Kidney (tissue), 14 donors: ENCODE results near the gene PID1. TPM values are rescaled to one million over a fixed set of nuclear protein-coding genes. Genes with fewer than 3 reads are reported as not detected.

Experiments used
- DNase-seq, 5 donors: peaks; one replicate each; pipeline ENCODE4 v3.0.0-alpha.2; 2013 to 2020
- FAIRE-seq: peaks from 2 replicates; lab custom pipeline; 2012; peaks lifted over from hg19 to GRCh38; lab: Jason Lieb, UNC
- H3K27ac ChIP-seq, 2 donors: one replicate each; pipeline ENCODE4 v1.7.0; 2013; ENCODE audit warnings: low read depth in 2 of 2, low read length in 2 of 2, inconsistent platforms in 1 of 2
- H3K27me3 ChIP-seq: one replicate; pipeline ENCODE4 v1.7.1; 2013; ENCODE audit warnings: low read length, inconsistent platforms; ENCODE audit not compliant: control insufficient read depth, insufficient read depth
- H3K36me3 ChIP-seq, 3 donors: one replicate each; pipeline versions ENCODE4 v1.7.0 to v1.7.1; 2013; ENCODE audit warnings: low read length in 3 of 3, control low read depth in 1 of 3, inconsistent platforms in 1 of 3; ENCODE audit not compliant: insufficient read depth in 3 of 3, control insufficient read depth in 2 of 3
- H3K4me1 ChIP-seq, 3 donors: one replicate each; pipeline versions ENCODE4 v1.7.0 to v1.7.1; 2013; ENCODE audit warnings: low read length in 3 of 3, inconsistent platforms in 1 of 3, low read depth in 1 of 3; ENCODE audit not compliant: control insufficient read depth in 2 of 3, insufficient read depth in 2 of 3
- H3K4me3 ChIP-seq, 3 donors: one replicate each; pipeline versions ENCODE4 v1.7.0 to v1.8.1; 2013; ENCODE audit warnings: low read length in 3 of 3, control low read depth in 1 of 3, inconsistent platforms in 1 of 3
- H3K9ac ChIP-seq, 3 donors: one replicate each; pipeline versions ENCODE4 v1.7.0 to v1.7.1; 2013; ENCODE audit warnings: low read length in 3 of 3, control low read depth in 1 of 3, inconsistent platforms in 1 of 3
- H3K9me3 ChIP-seq, 3 donors: one replicate each; pipeline versions ENCODE4 v1.7.0 to v1.7.1; 2013; ENCODE audit warnings: low read length in 3 of 3, control low read depth in 1 of 3, inconsistent platforms in 1 of 3; ENCODE audit not compliant: control insufficient read depth in 2 of 3, insufficient read depth in 1 of 3
- intact Hi-C: fragments of 100-400 bp; cut with DNase I; formaldehyde crosslinking; loops from one replicate; pipeline ENCODE4 v1.11.1; 2022
- polyA plus RNA-seq: library from polyadenylated mRNA; stranded (reverse); fragments of 350-450 nt; fragmentation: Illumina TruSeq; extraction: RNeasy Lipid Tissue Mini Kit (QIAGEN cat#74804); gene quantifications from one replicate; pipeline ENCODE4 v1.2.3, GENCODE V29; 2014; ENCODE audit warnings: low read depth, low replicate concordance; ENCODE audit not compliant: insufficient read depth
- total RNA-seq: library from RNA; stranded (reverse); fragmentation: NEBNext Ultra II Directional; extraction: Animal tissue kit (Norgen Biotek cat#: 25700); gene quantifications from one replicate; pipeline ENCODE4 v1.2.1, GENCODE V29; 2021
- TF ChIP-seq, protein P1 (sequence below): IDR thresholded peaks from 3 replicates; pipeline ENCODE4 v1.5.1; 2012; ENCODE audit warnings: mild to moderate bottlenecking, moderate library complexity, borderline replicate concordance; ENCODE audit not compliant: insufficient read depth; ENCODE audit errors: extremely low read depth
- donor health status: control.
- donor health status: control.
- donor health status: control.
- donor health status: control.
- donor health status: control.
- donor health status: DM: yes; HTN: yes; CAD: no.
- donor health status: Normal renal cell carcinoma (clear cell type).

The PID1 gene
- total and polyA plus RNA-seq, 2 donors from 2014 or later: 2.1 to 9.4 TPM

GRCh38 chr2:229160984-229161383 is 110.1 kb downstream of the PID1 start:
- no peaks in the 10 kb centered on the region for H3K27me3 ChIP-seq
- H3K4me3 ChIP-seq: no peak overlapping the region
- no peak overlapping the region for H3K9ac ChIP-seq
- no peak overlapping the region for H3K27ac ChIP-seq
- no peaks in the 10 kb centered on the region for H3K4me1 ChIP-seq
- no peaks in the 10 kb centered on the region for H3K36me3 ChIP-seq
- no peaks in the 10 kb centered on the region for H3K9me3 ChIP-seq
- no peak for FAIRE-seq
- intact Hi-C loops: no loop called here
- TF ChIP-seq, protein P1, sequence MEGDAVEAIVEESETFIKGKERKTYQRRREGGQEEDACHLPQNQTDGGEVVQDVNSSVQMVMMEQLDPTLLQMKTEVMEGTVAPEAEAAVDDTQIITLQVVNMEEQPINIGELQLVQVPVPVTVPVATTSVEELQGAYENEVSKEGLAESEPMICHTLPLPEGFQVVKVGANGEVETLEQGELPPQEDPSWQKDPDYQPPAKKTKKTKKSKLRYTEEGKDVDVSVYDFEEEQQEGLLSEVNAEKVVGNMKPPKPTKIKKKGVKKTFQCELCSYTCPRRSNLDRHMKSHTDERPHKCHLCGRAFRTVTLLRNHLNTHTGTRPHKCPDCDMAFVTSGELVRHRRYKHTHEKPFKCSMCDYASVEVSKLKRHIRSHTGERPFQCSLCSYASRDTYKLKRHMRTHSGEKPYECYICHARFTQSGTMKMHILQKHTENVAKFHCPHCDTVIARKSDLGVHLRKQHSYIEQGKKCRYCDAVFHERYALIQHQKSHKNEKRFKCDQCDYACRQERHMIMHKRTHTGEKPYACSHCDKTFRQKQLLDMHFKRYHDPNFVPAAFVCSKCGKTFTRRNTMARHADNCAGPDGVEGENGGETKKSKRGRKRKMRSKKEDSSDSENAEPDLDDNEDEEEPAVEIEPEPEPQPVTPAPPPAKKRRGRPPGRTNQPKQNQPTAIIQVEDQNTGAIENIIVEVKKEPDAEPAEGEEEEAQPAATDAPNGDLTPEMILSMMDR: no peak
- DNase-seq: no peak

DNA sequence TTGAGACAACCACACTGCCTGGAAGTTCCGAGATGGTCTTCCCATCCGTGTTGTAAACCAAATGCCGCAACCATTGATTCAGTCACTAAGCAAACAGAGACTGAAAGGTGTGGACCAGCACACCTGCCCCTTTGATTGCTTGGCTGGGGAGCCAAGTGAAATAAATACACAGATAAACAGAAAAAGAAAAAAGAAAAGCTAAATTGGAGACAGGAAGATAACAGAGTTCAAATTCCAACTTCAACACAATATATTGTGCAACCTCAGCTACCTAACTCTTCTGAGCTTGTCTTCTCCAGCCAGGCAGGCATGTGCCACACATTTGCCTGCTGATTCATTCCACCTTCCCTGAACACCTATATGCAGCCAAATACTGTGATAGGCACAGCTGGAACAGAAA is 110.9 kb downstream of the PID1 start:
- intact Hi-C loops: no loop called here
- Histone ChIP-seq H3K27ac (no peak overlapping the region), H3K9ac (no peak overlapping the region), H3K4me3 (no peak overlapping the region), H3K36me3 (no peaks in the 10 kb centered on the region), H3K27me3 (no peaks in the 10 kb centered on the region), H3K9me3 (no peaks in the 10 kb centered on the region), H3K4me1 (no peaks in the 10 kb centered on the region)
- FAIRE-seq (no peak), DNase-seq (no peak)
- TF ChIP-seq, protein P1: no peak

- Histone ChIP-seq H3K27ac (no peak overlapping the region), H3K9ac (no peak overlapping the region), H3K36me3 (no peaks in the 10 kb centered on the region), H3K4me1 (no peaks in the 10 kb centered on the region), H3K4me3 (no peak overlapping the region), H3K9me3 (no peaks in the 10 kb centered on the region), H3K27me3 (no peaks in the 10 kb centered on the region)
- intact Hi-C loops: no loop called here
- no peak for FAIRE-seq
- TF ChIP-seq, protein P1: no peak
- DNase-seq: no peak
These were observed 111.7 kb downstream of the PID1 start for GRCh38 chr2:229159405-229159804.

DNA sequence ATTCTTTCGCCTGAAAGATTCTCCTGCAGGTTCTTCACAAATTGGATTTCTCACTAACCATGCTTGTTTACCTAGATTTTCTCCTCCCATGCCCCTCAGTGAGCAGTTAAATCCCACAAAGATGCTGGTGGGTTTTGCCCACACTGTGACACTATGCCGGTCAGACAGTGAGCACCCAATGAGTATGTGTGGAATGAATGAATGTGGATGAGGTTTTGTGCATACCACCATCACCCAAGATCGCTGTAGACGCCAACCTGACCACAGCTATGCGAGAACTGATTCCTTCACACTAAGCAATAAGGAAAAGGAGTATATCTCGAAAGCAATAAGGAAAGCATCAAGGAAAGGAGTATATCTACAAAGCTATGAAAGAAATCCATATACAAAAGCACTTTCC is 116.7 kb downstream of the PID1 start:
- no peak for FAIRE-seq
- TF ChIP-seq, protein P1: no peak
- intact Hi-C loops: no loop called here
- no peaks in the 10 kb centered on the region for H3K4me1 ChIP-seq
- no peaks in the 10 kb centered on the region for H3K9me3 ChIP-seq
- H3K36me3 ChIP-seq: no peaks in the 10 kb centered on the region
- no peak for DNase-seq
- no peak overlapping the region for H3K9ac ChIP-seq
- H3K4me3 ChIP-seq: no peak overlapping the region
- no peaks in the 10 kb centered on the region for H3K27me3 ChIP-seq
- H3K27ac ChIP-seq: no peak overlapping the region
